ENCODE measurements around the gene OR1I1.

- TF ChIP-seq MAX (CRISPR knock-in tag; IDR thresholded peaks at IDR 0.05) (no peak), USF2 (CRISPR knock-in tag; IDR thresholded peaks at IDR 0.05) (no peak), CTCF (IDR thresholded peaks at IDR 0.05) (no peak)
Measured at GRCh38 chr19:15141143-15141542, 59.1 kb downstream of the OR1I1 start.
